ENCODE data around the gene KISS1. TPM values are rescaled to one million over a fixed set of nuclear protein-coding genes. Genes with fewer than 3 reads are reported as not detected.

The KISS1 gene
- total RNA-seq, 1 donor from 2014 or later = not detected

- ATAC-seq = no peak
Observed at GRCh38 chr1:204191456-204191855, 4.8 kb downstream of the KISS1 start.

DNA sequence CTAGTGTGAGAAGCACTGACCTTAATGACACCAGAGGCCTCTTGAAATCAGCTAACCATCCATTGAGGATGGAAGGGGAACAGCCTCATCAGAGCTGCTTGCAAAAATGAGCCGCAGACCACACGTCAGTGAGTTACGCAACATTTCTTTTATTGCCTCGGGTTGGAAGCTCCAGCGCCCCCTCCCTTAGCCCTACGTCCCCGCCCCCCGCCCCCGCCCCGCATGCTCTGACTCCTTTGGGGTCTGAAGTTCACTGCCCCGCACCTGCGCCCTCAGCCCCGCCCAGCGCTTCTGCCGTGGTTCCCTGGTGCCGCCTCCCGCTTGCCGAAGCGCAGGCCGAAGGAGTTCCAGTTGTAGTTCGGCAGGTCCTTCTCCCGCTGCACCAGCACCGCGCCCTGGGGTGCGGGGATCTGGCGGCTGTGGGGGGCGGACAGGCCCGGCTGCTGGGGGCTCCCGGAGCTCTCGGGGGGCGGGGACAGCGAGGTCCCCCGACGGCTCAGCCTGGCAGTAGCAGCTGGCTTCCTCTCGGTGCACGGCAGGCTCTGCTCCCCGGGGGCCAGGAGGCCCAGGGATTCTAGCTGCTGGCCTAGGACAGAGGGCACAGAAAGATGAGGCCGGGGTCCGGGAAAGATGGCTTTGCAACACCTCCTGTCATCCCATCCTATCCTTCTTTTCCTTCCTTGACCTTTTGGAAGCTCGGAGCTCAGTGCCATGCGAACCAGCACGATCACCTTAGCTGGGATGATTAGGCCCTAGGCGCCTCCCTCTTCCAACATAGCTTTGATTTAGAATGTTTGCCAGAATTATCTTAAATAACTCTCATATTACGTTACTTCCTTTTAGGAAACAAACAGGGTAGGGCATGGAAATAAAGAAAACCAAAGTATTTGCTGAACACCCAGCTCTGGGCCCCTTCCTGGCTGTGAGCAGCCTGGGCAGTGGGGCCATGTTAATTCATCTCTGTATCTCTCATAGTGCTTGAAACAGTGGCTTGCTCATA lies 5.8 kb downstream of the KISS1 start:
- no peak for ATAC-seq

DNA sequence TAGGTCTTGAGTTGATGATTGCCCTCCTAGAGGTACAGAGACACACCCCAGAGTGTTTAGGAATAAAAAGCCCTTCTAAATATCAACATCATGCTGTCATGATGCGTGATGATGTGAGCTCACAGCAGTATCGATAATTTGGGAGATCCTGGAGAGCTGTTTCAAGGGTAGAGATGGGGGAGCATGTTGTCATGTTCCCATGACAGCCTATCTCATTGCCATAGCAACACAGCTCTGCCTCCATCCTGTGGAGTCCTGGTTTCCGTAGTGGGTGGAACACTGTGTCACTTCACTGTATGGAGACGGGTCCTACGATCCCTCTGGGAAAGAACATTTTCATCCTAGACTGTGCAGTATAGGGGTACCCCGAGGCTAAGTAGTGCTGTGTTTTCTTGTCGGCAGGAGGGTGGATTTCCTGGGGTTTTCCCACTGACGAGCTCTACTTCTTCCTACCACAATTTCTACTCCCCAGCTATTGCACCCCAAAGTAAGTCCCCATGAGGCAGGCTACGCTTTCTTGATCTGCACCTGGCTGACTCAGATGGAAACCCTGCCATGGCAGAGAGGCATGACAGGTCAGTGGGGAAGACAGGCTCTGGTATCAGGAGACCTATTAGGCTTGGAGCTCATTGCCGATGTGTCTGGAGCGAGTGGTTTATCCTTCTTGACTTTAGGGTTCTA lies 7.2 kb downstream of the KISS1 start:
- no peak for ATAC-seq

DNA sequence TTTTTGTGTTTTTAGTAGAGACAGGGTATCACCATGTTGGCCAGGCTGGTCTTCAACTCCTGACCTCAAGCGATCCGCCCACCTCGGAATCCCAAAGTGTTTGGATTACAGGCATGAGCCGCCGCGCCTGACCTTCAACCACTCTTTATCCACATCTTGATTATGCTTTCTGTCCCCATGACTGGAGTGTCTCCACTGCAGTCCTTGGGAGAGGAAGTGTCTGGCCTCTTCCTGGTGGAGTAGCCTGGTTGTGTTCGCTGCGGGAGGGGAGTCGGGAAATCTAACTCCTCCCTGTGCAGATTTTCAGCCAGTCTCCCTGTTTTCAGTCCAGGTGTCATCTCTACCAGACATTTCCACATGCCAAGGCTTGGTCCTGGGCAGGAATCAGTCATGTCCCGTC lies 9.7 kb downstream of the KISS1 start:
- no peak for ATAC-seq

- no peak for ATAC-seq
Observed at GRCh38 chr1:204181116-204181515, 15.2 kb downstream of the KISS1 start.

DNA sequence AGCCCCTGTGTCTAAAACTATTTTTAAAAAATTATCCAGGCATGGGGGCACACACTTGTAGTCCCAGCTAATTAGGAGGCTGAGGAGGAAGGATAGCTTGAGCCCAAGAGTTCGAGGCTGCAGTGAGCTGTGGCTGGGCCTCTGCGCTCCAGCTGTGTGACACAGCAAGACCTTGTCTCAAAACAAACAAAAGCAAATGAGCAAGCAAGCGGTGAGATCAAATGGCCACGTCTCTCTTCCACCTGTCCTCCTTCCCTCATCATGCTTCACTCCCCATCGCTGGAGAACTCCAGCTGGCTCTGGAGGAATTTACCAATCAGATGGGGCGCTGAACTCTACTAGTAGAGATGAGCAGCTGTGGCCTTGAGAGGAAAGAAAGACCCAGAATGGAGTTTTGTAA lies 16.2 kb downstream of the KISS1 start:
- no peak for ATAC-seq

GRCh38 chr1:204178487-204179281 lies 17.6 kb downstream of the KISS1 start:
- no peak for ATAC-seq

- no peak for ATAC-seq
Observed at GRCh38 chr1:204177133-204177532, 19.2 kb downstream of the KISS1 start.

DNA sequence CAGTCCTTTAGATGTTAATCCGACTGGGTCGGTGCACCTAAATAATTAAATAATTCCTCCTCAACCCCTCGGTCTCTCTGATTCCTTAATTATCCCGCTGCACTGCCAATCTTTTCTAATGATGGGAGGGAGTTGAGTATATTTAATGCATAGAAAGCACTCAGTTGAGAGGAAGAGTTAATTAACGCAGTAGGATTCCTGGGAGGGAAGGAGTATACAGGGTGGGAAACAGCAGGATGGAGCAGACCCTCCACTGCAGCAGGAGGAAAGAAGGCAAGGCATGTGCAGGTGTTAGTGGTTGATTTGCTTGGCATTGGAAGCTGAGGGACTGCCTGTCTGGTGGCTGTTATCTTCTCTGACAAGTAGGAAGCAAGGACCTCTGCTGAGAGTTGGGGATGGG lies 20.2 kb downstream of the KISS1 start:
- no peak for ATAC-seq

DNA sequence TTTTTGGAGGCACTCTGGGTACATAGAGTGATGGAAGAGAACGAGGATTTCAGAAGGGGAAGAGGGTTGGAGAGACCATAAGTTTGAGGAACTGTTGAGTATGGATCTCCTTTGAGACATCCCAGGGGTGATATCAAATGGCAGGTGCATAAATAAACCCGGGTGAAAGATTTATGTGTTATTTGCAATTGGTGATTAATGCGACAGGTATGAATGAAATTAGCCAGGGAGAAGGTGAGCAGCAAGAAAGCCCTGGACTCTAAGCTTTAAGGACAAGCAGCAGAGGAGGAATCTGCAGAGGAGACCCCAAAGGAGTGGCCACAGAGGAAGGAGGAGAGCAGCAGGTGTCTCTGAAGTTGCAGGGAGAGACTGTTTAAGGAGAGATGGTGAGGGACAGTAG lies 21.3 kb downstream of the KISS1 start:
- ATAC-seq = no peak

DNA sequence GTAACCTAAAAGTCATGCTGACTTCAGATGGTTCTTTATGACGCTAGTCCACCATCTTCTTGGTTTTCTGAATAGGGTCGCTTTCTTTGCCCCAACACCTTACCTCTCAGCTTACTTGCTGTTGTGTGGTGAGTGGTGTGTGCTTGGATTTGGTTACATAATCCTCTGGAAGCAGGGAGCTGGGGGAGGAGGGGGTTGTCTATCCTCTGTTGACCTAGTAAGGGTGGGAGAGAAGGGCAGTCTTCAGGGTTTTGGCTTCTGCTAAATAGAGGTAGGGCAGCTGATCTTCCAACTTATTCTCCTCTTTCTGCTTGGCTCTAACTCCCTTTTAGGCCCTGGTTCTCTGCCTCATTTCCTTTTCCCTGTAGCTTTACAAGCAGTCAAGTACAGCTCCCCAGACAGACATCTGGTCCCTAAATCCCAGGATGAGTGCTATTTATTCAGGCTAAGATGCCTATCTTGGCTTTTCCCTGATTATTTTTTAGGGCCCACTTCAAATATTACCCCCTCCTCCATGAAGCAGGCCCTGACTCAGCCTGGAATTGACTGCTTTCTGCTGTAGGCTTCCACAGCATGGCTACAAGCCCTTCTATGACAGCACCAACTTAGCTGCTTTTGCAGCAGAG lies 23.8 kb downstream of the KISS1 start:
- no peak for ATAC-seq

- ATAC-seq = peak; percentile 97
Observed at GRCh38 chr1:204171751-204172178, 24.5 kb downstream of the KISS1 start.

DNA sequence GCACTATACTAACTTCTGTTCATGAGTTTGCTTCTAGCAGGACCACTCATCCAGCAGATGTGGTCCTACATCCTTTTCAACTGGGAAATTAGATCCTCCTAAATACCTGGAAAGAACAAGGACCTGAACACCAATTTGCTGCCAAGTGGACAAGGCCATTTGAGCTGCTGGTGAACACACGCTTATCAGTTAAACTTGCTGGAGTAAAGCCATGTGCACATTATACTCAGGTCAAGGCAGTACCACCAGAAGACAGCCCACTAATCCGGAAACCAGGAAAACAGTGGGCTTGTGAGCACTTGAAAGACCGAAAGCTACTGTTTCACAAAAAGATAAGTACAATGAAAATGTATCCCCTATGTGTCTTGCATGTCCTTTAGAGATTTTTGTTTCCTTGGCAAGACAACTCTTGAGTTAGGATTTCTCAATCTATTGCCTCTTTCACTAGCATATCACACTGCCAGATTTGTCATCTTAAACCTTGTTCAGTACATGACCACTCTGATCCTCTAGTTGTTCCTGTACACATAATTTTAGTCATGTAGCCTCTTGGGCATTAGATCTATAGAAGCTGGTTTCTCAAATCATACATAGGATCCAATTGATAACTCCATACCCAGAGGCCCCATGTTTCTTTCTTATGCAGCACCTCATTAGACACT lies 25.7 kb downstream of the KISS1 start:
- peak; percentile 29 for ATAC-seq

GRCh38 chr1:204169858-204170257 lies 26.4 kb downstream of the KISS1 start:
- no peak for ATAC-seq

DNA sequence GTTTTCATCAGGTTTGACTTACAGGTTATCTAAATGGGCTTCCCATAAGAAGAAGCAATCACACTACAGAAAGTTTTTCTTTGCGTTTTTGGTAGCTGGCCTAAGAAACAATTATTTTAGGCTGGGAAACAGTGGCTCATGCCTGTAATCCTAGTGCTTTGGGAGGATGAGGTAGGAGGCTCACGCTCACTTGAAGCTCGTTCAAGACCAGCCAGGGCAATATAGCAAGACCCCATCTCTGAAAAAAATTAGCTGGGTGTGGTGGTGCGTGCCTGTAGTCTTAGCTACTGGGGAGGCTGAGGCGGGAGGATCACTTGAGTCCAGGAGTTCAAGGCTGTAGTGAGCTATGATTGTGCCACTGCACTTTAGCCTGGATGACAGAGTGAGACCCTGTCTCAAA lies 28.6 kb downstream of the KISS1 start:
- ATAC-seq = no peak

- ATAC-seq = no peak
Observed at GRCh38 chr1:204166219-204166618, 30.1 kb downstream of the KISS1 start, which contains the start of gene REN. TSS of gene REN (minus strand) at chr1:204166337. CDS start at chr1:204166293, 44 bp downstream.

- peak; percentile 91 for ATAC-seq
Observed at GRCh38 chr1:204162494-204163074, 33.7 kb downstream of the KISS1 start.

- peak; percentile 7 for ATAC-seq
Observed at GRCh38 chr1:204161609-204162493, 34.4 kb downstream of the KISS1 start.

- ATAC-seq = no peak
Observed at GRCh38 chr1:204157962-204158361, 38.3 kb downstream of the KISS1 start.

DNA sequence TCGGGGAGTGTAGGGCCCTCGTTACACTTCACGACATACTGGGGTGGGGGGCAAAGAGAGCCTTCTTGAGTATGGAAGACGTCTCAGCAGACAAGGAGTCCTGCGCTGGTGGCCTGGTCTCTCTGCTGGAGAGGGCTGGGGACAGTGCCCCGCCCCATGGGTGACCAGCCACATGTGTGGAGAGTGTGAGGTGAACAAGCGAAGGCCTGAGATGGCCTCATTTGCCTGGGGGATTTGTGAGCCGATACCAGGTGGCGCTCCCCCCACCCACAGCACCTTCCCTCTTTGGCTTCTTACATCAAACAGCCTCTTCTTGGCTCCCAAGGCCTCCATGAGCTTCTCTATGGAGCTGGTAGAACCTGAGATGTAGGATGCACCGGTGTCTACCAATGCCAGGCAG lies 40.4 kb downstream of the KISS1 start:
- ATAC-seq = no peak
